Fibroblast of lung (primary cell): ENCODE data around the gene MYO3B. TPM values are rescaled to one million over a fixed set of nuclear protein-coding genes. Genes with fewer than 3 reads are reported as not detected.
"Not testable (repeated sequence)": the region's sequence is repeated elsewhere in the genome, so short reads cannot be mapped to it uniquely, and the experiment has no call there.

Source experiments
- DNase-seq, 2 donors: peaks; one replicate each; pipeline versions ENCODE4 v3.0.0 to v3.0.0-alpha.2; 2010; ENCODE audit warnings: low read depth in 2 of 2
- H2AFZ ChIP-seq: 2 replicates; pipeline ENCODE4 v1.5.1; 2012; ENCODE audit warnings: low read length, control low read depth, inconsistent platforms
- H3K27ac ChIP-seq: 2 replicates; pipeline ENCODE4 v1.5.1; 2011; ENCODE audit warnings: low read length, control low read depth; ENCODE audit not compliant: insufficient read depth
- H3K27me3 ChIP-seq: 2 replicates; pipeline ENCODE4 v1.5.1; 2011; ENCODE audit warnings: mild to moderate bottlenecking, low read length; ENCODE audit not compliant: control insufficient read depth, insufficient read depth
- H3K36me3 ChIP-seq: 2 replicates; pipeline ENCODE4 v1.5.1; 2011; ENCODE audit warnings: low read length; ENCODE audit not compliant: control insufficient read depth, insufficient read depth
- H3K4me1 ChIP-seq: 2 replicates; pipeline ENCODE4 v1.5.1; 2011; ENCODE audit warnings: low read length; ENCODE audit not compliant: control insufficient read depth, insufficient read depth; ENCODE audit errors: extremely low read depth
- H3K4me2 ChIP-seq: 2 replicates; pipeline ENCODE4 v1.5.1; 2011; ENCODE audit warnings: low read length, control low read depth; ENCODE audit not compliant: insufficient read depth; ENCODE audit errors: extremely low read depth
- H3K4me3 ChIP-seq, 4 experiments: fragments of 200-600 bp in 1 of 4; sonication (generic) in 1 of 4; replicated peaks in 1 of 4; 2 replicates each; pipeline ENCODE4 v1.5.1; 2011 to 2016; ENCODE audit warnings: low read length in 4 of 4, low read depth in 3 of 4, mild to moderate bottlenecking in 3 of 4, control low read depth in 2 of 4, inconsistent platforms in 1 of 4, mixed read lengths in 1 of 4; ENCODE audit not compliant: insufficient read depth in 1 of 4; ENCODE audit errors: control extremely low read depth in 1 of 4
- H3K79me2 ChIP-seq: 2 replicates; pipeline ENCODE4 v1.5.1; 2012; ENCODE audit warnings: mild to moderate bottlenecking, low read length, inconsistent platforms; ENCODE audit not compliant: control insufficient read depth, insufficient read depth
- H3K9ac ChIP-seq: 2 replicates; pipeline ENCODE4 v1.5.1; 2011; ENCODE audit warnings: mild to moderate bottlenecking, low read length, control low read depth; ENCODE audit not compliant: insufficient read depth
- H3K9me3 ChIP-seq: 2 replicates; pipeline ENCODE4 v1.5.1; 2012; ENCODE audit warnings: low read depth, low read length; ENCODE audit not compliant: control insufficient read depth, insufficient read depth
- H4K20me1 ChIP-seq: 2 replicates; pipeline ENCODE4 v1.5.1; 2011; ENCODE audit warnings: low read length; ENCODE audit not compliant: control insufficient read depth, insufficient read depth; ENCODE audit errors: extremely low read depth
- CTCF ChIP-seq, 2 donors: IDR thresholded peaks in 1 of 2; conservative IDR thresholded peaks in 1 of 2; 1 replicate in 1 of 2; 2 replicates in 1 of 2; pipeline ENCODE4 v1.5.1; 2011 to 2012; ENCODE audit warnings: low read length in 2 of 2, control low read depth in 1 of 2, inconsistent platforms in 1 of 2, low read depth in 1 of 2, mild to moderate bottlenecking in 1 of 2
- EZH2 ChIP-seq: IDR thresholded peaks from 2 replicates; pipeline ENCODE4 v1.5.1; 2012; ENCODE audit warnings: low read length, control low read depth, mild to moderate bottlenecking; ENCODE audit errors: missing control alignments
- polyA plus RNA-seq, 2 donors: library from polyadenylated mRNA; depleted of rRNA in 1 of 2; stranded (reverse) in 1 of 2; unstranded in 1 of 2; fragments of >200 nt; gene quantifications; 2 replicates each; pipeline ENCODE4 v1.2.1, GENCODE V29; 2011 to 2012; ENCODE audit warnings: missing spikeins in 1 of 2
- total RNA-seq: library from RNA; depleted of rRNA; stranded (reverse); fragments of >200 nt; gene quantifications from 2 replicates; pipeline ENCODE4 v1.2.1, GENCODE V29; 2014

Gene MYO3B
- total and polyA plus RNA-seq, 2 donors (not counting 1 experiment from before 2014, with no cell fraction given), result 0.06 to 0.50 TPM

DNA sequence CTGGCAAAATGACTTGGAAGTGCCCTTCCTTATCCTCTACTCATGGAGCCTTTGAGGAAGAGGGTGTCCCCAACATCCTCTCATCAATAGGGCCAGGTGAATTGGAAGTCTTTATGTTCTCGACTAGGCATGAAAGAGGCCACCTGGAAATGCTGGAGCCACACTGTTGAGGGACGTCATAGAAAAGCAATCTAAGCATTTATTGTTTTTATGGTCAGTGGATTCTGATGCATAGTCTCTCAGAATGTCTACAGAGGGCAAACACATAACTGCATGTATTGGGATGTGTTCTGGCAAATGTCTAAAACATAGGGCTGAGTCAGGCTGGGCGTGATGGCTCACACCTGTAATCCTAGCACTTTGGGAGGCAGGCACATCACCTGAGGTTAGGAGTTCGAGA is 290.6 kb downstream of the MYO3B start:
- Histone ChIP-seq H3K36me3 (no peaks in the 10 kb centered on the region), H3K27me3 (no peaks in the 10 kb centered on the region), H3K9me3 (no peaks in the 10 kb centered on the region), H3K4me1 (no peaks in the 10 kb centered on the region), H2AFZ (no peak overlapping the region), H3K27ac (no peak overlapping the region), H3K4me3 (no peak overlapping the region), H3K79me2 (no peaks in the 10 kb centered on the region), H3K4me2 (no peak overlapping the region), H4K20me1 (no peaks in the 10 kb centered on the region), H3K9ac (no peak overlapping the region)
- TF ChIP-seq CTCF (conservative IDR thresholded peaks at IDR 0.05 in 1 of 2, IDR thresholded peaks at IDR 0.05 in 1 of 2; ENCODE audit: low read depth in 1 of 2, low read length in 2 of 2), result no peak
- no peak for TF ChIP-seq EZH2
- DNase-seq, result no peak

GRCh38 chr2:170472498-170472897 is 294.6 kb downstream of the MYO3B start:
- not testable (repeated sequence) for H3K9me3 ChIP-seq, H3K4me2 ChIP-seq, H3K9ac ChIP-seq, H2AFZ ChIP-seq, H3K79me2 ChIP-seq, H3K4me3 ChIP-seq, H3K27me3 ChIP-seq, H4K20me1 ChIP-seq, H3K27ac ChIP-seq, H3K36me3 ChIP-seq, H3K4me1 ChIP-seq, DNase-seq

- Histone ChIP-seq H3K9ac (no peak overlapping the region), H3K4me2 (no peak overlapping the region), H3K4me3 (no peak overlapping the region), H4K20me1 (no peaks in the 10 kb centered on the region), H2AFZ (no peak overlapping the region), H3K4me1 (no peaks in the 10 kb centered on the region), H3K9me3 (no peaks in the 10 kb centered on the region), H3K36me3 (no peaks in the 10 kb centered on the region), H3K27ac (no peak overlapping the region), H3K79me2 (no peaks in the 10 kb centered on the region), H3K27me3 (no peaks in the 10 kb centered on the region)
- no peak for DNase-seq
- TF ChIP-seq EZH2 (no peak), CTCF (conservative IDR thresholded peaks at IDR 0.05 in 1 of 2, IDR thresholded peaks at IDR 0.05 in 1 of 2; ENCODE audit: low read depth in 1 of 2, low read length in 2 of 2) (no peak)
Measured at GRCh38 chr2:170475878-170476277, 297.9 kb downstream of the MYO3B start.
